ENCODE data around the gene HSPA2. TPM values are rescaled to one million over a fixed set of nuclear protein-coding genes. Genes with fewer than 3 reads are reported as not detected.

The HSPA2 gene
- total RNA-seq: 11.4 TPM
- long read RNA-seq, transcript HSPA2-201 (1 exons, 2,767 nt): major isoform, 57 of 57 reads
- long read RNA-seq, partial matches to known transcripts: 0 of 57 reads
- long read RNA-seq, other reads (novel, unspliced or antisense): 0 of 57 reads

GRCh38 chr14:64540208-64541202 is at the start of gene HSPA2:
TSS of gene HSPA2 (plus strand) at chr14:64540741. CDS start at chr14:64540850, 109 bp downstream.
- peak; percentile 86 for TF ChIP-seq CTCF (IDR thresholded peaks at IDR 0.05)
- peaks cover 10% of the 10 kb centered on the region for H3K27me3 ChIP-seq (ENCODE audit: low read depth)
- DNase-seq (peak; percentile 99), ATAC-seq (peak; percentile 97 to 99)
- H3K9me3 ChIP-seq: peaks cover 7% of the 10 kb centered on the region
- peaks cover 4% of the 10 kb centered on the region for H3K4me1 ChIP-seq
- peak within 1 kb of the TSS; percentile 85 for H3K27ac ChIP-seq
- intact Hi-C loops (cut with DNase I): no loop called here
- H3K36me3 ChIP-seq: no peaks in the 10 kb centered on the region
- H3K4me3 ChIP-seq: peak within 1 kb of the TSS; percentile 78

GRCh38 chr14:64491637-64492036 is 48.9 kb upstream of the HSPA2 start:
- intact Hi-C loops (cut with DNase I): no loop called here
- no peak for TF ChIP-seq CTCF (IDR thresholded peaks at IDR 0.05)
- no peak for ATAC-seq
- H3K27me3 ChIP-seq (ENCODE audit: low read depth): no peaks in the 10 kb centered on the region
- H3K36me3 ChIP-seq: peaks cover 43% of the 10 kb centered on the region
- DNase-seq: no peak
- H3K27ac ChIP-seq: no peak overlapping the region
- H3K4me1 ChIP-seq: no peaks in the 10 kb centered on the region
- H3K9me3 ChIP-seq: no peaks in the 10 kb centered on the region
- H3K4me3 ChIP-seq: no peak overlapping the region

- ATAC-seq (no peak), DNase-seq (no peak)
- no peak overlapping the region for H3K27ac ChIP-seq
- H3K9me3 ChIP-seq: no peaks in the 10 kb centered on the region
- H3K27me3 ChIP-seq (ENCODE audit: low read depth): no peaks in the 10 kb centered on the region
- no peak overlapping the region for H3K4me3 ChIP-seq
- intact Hi-C loops (cut with DNase I): no loop called here
- H3K4me1 ChIP-seq: no peaks in the 10 kb centered on the region
- no peak for TF ChIP-seq CTCF (IDR thresholded peaks at IDR 0.05)
- peaks cover 25% of the 10 kb centered on the region for H3K36me3 ChIP-seq
Observed at GRCh38 chr14:64493455-64493854, 47.1 kb upstream of the HSPA2 start.

GRCh38 chr14:64495252-64495651 is 45.3 kb upstream of the HSPA2 start:
- intact Hi-C loops (cut with DNase I): no loop called here
- Histone ChIP-seq H3K4me1 (no peaks in the 10 kb centered on the region), H3K9me3 (no peaks in the 10 kb centered on the region), H3K36me3 (peaks cover 8% of the 10 kb centered on the region), H3K4me3 (no peak overlapping the region), H3K27ac (no peak overlapping the region), H3K27me3 (ENCODE audit: low read depth) (no peaks in the 10 kb centered on the region)
- DNase-seq (no peak), ATAC-seq (no peak)
- no peak for TF ChIP-seq CTCF (IDR thresholded peaks at IDR 0.05)

GRCh38 chr14:64496764-64497163 is 43.8 kb upstream of the HSPA2 start:
- intact Hi-C loops (cut with DNase I): no loop called here
- Histone ChIP-seq H3K36me3 (peaks cover 7% of the 10 kb centered on the region), H3K4me3 (no peak overlapping the region), H3K4me1 (peaks cover 13% of the 10 kb centered on the region), H3K27me3 (ENCODE audit: low read depth) (no peaks in the 10 kb centered on the region), H3K27ac (no peak overlapping the region), H3K9me3 (no peaks in the 10 kb centered on the region)
- no peak for ATAC-seq
- no peak for TF ChIP-seq CTCF (IDR thresholded peaks at IDR 0.05)
- no peak for DNase-seq
